PFSK-1 (cell line): ENCODE data around the gene IFITM10.

Source experiments
- FOXP2 ChIP-seq: optimal IDR thresholded peaks from 2 replicates; pipeline ENCODE3; 2011; ENCODE audit warnings: borderline replicate concordance, control low read depth, inconsistent platforms; ENCODE audit not compliant: insufficient read depth; ENCODE audit errors: extremely low read length, extremely low read depth
- POLR2AphosphoS5 ChIP-seq: IDR thresholded peaks from 2 replicates; pipeline ENCODE4 v1.6.1; 2012; ENCODE audit warnings: low read depth, mild to moderate bottlenecking, control low read depth, low read length, moderate library complexity
- REST ChIP-seq, 2 experiments: IDR thresholded peaks; 2 replicates each; pipeline versions ENCODE4 v1.6.1 to v1.8.0; 2011 to 2012; ENCODE audit warnings: low read depth in 2 of 2, low read length in 2 of 2, control low read depth in 1 of 2, inconsistent platforms in 1 of 2, mild to moderate bottlenecking in 1 of 2, moderate library complexity in 1 of 2; ENCODE audit not compliant: insufficient read depth in 1 of 2
- SIN3A ChIP-seq: IDR thresholded peaks from 2 replicates; pipeline ENCODE4 v1.6.1; 2012; ENCODE audit warnings: mild to moderate bottlenecking, low read length, moderate library complexity, borderline replicate concordance; ENCODE audit not compliant: insufficient read depth
- TAF1 ChIP-seq: IDR thresholded peaks from 2 replicates; pipeline ENCODE4 v1.6.1; 2012; ENCODE audit warnings: low read length, control low read depth, borderline replicate concordance; ENCODE audit not compliant: insufficient read depth

IFITM10 gene

GRCh38 chr11:1714908-1715885, 35.2 kb downstream of the IFITM10 start:
- TF ChIP-seq FOXP2 (no peak), SIN3A (no peak), REST (IDR thresholded peaks at IDR 0.05; ENCODE audit: insufficient read depth in 1 of 2, low read depth in 2 of 2, low read length in 2 of 2) (no peak), POLR2AphosphoS5 (no peak), TAF1 (no peak)

GRCh38 chr11:1708716-1709115, 41.7 kb downstream of the IFITM10 start:
- TF ChIP-seq FOXP2 = no peak

GRCh38 chr11:1707751-1708150, 42.6 kb downstream of the IFITM10 start:
- TF ChIP-seq FOXP2 = no peak
- TF ChIP-seq REST (IDR thresholded peaks at IDR 0.05; ENCODE audit: insufficient read depth in 1 of 2, low read depth in 2 of 2, low read length in 2 of 2) = no peak
- no peak for TF ChIP-seq TAF1
- TF ChIP-seq SIN3A = no peak
- no peak for TF ChIP-seq POLR2AphosphoS5

GRCh38 chr11:1706634-1707400, 43.6 kb downstream of the IFITM10 start:
- TF ChIP-seq SIN3A (no peak), FOXP2 (no peak), POLR2AphosphoS5 (no peak), REST (IDR thresholded peaks at IDR 0.05; ENCODE audit: insufficient read depth in 1 of 2, low read depth in 2 of 2, low read length in 2 of 2) (no peak)

- TF ChIP-seq POLR2AphosphoS5 = no peak
- TF ChIP-seq TAF1 = no peak
- TF ChIP-seq FOXP2 = no peak
- no peak for TF ChIP-seq REST (IDR thresholded peaks at IDR 0.05; ENCODE audit: insufficient read depth in 1 of 2, low read depth in 2 of 2, low read length in 2 of 2)
- TF ChIP-seq SIN3A = no peak
These were observed 45.0 kb downstream of the IFITM10 start for GRCh38 chr11:1705126-1706052.
